Loucy (cell line): Measurements from ENCODE around the gene KANK2.

Source experiments
- H2AFZ ChIP-seq: fragments of 200-600 bp; sonication (generic); 2 replicates; pipeline ENCODE4 v1.6.0; 2016; ENCODE audit warnings: antibody characterized with exemption, mild to moderate bottlenecking, low read length, moderate library complexity
- H3F3A ChIP-seq: fragments of 200-600 bp; 2 replicates; pipeline ENCODE4 v1.6.0; 2016; ENCODE audit warnings: antibody characterized with exemption, low read depth, mild to moderate bottlenecking
- H3K27me3 ChIP-seq: fragments of 200-600 bp; sonication (generic); 2 replicates; pipeline ENCODE4 v1.6.1; 2014; ENCODE audit warnings: low read length, mild to moderate bottlenecking; ENCODE audit not compliant: insufficient read depth, poor library complexity, severe bottlenecking
- H3K36me3 ChIP-seq: fragments of 200-600 bp; sonication (generic); 2 replicates; pipeline ENCODE4 v1.6.1; 2016; ENCODE audit warnings: low read length; ENCODE audit not compliant: insufficient read depth
- H3K4me1 ChIP-seq: fragments of 200-600 bp; sonication (generic); 2 replicates; pipeline ENCODE4 v1.5.1; 2014; ENCODE audit warnings: low read length, mild to moderate bottlenecking; ENCODE audit not compliant: insufficient read depth, poor library complexity, severe bottlenecking
- H3K4me2 ChIP-seq: fragments of 200-600 bp; sonication (generic); 2 replicates; pipeline ENCODE4 v1.6.0; 2014; ENCODE audit warnings: antibody characterized with exemption, low read length, low read depth, mild to moderate bottlenecking; ENCODE audit not compliant: poor library complexity, severe bottlenecking
- H3K4me3 ChIP-seq: fragments of 200-600 bp; sonication (generic); 2 replicates; pipeline ENCODE4 v1.5.1; 2014; ENCODE audit warnings: low read length, mild to moderate bottlenecking, mixed read lengths; ENCODE audit not compliant: poor library complexity, severe bottlenecking
- H3K79me2 ChIP-seq: fragments of 200-600 bp; sonication (generic); 2 replicates; pipeline ENCODE4 v1.6.1; 2014; ENCODE audit warnings: low read length; ENCODE audit not compliant: insufficient read depth
- H3K9ac ChIP-seq: fragments of 200-600 bp; sonication (generic); 2 replicates; pipeline ENCODE4 v1.6.0; 2014; ENCODE audit warnings: mild to moderate bottlenecking, low read depth, low read length, moderate library complexity; ENCODE audit not compliant: poor library complexity, severe bottlenecking
- H3K9me2 ChIP-seq: fragments of 200-600 bp; sonication (generic); replicated peaks from 2 replicates; pipeline ENCODE4 v1.6.1; 2016; ENCODE audit warnings: low read depth, low read length, mixed read lengths
- H3K9me3 ChIP-seq: fragments of 200-600 bp; sonication (generic); 2 replicates; pipeline ENCODE4 v1.6.1; 2014; ENCODE audit warnings: mild to moderate bottlenecking, antibody characterized with exemption, low read length, low read depth; ENCODE audit not compliant: insufficient read depth
- H4K20me1 ChIP-seq: fragments of 200-600 bp; sonication (generic); 2 replicates; pipeline ENCODE4 v1.6.0; 2014; ENCODE audit warnings: antibody characterized with exemption, low read length, mild to moderate bottlenecking; ENCODE audit not compliant: insufficient read depth, poor library complexity, severe bottlenecking
- CTCF ChIP-seq: fragments of 200-600 bp; sonication (generic); conservative IDR thresholded peaks from 2 replicates; pipeline ENCODE4 v1.5.1; 2014; ENCODE audit warnings: mild to moderate bottlenecking, antibody characterized with exemption, low read length
- EZH2phosphoT487 ChIP-seq: fragments of 200-600 bp; IDR thresholded peaks from 2 replicates; pipeline ENCODE4 v1.6.1; 2018; ENCODE audit warnings: antibody characterized with exemption, mild to moderate bottlenecking, moderate library complexity, borderline replicate concordance

Gene KANK2

GRCh38 chr19:11204943-11205349 is 7.6 kb upstream of the KANK2 start:
- H2AFZ ChIP-seq, result no peak overlapping the region
- no peaks in the 10 kb centered on the region for H3K9me2 ChIP-seq
- H3K4me2 ChIP-seq, result no peak overlapping the region
- H3K79me2 ChIP-seq, result no peaks in the 10 kb centered on the region
- H3K4me3 ChIP-seq, result no peak overlapping the region
- no peaks in the 10 kb centered on the region for H3K4me1 ChIP-seq
- TF ChIP-seq EZH2phosphoT487, result no peak
- no peak for TF ChIP-seq CTCF
- no peaks in the 10 kb centered on the region for H3K9me3 ChIP-seq
- no peaks in the 10 kb centered on the region for H3K27me3 ChIP-seq
- no peaks in the 10 kb centered on the region for H3K36me3 ChIP-seq
- no peak overlapping the region for H3K9ac ChIP-seq
- no peaks in the 10 kb centered on the region for H4K20me1 ChIP-seq
- no peaks in the 10 kb centered on the region for H3F3A ChIP-seq

- no peaks in the 10 kb centered on the region for H4K20me1 ChIP-seq
- H3K4me2 ChIP-seq, result no peak overlapping the region
- no peak overlapping the region for H3K4me3 ChIP-seq
- H3K9me2 ChIP-seq, result no peaks in the 10 kb centered on the region
- H3K27me3 ChIP-seq, result no peaks in the 10 kb centered on the region
- no peaks in the 10 kb centered on the region for H3K79me2 ChIP-seq
- no peaks in the 10 kb centered on the region for H3K4me1 ChIP-seq
- H3K9ac ChIP-seq, result no peak overlapping the region
- H2AFZ ChIP-seq, result no peak overlapping the region
- H3F3A ChIP-seq, result no peaks in the 10 kb centered on the region
- H3K9me3 ChIP-seq, result no peaks in the 10 kb centered on the region
- TF ChIP-seq CTCF, result no peak
- no peak for TF ChIP-seq EZH2phosphoT487
- H3K36me3 ChIP-seq, result no peaks in the 10 kb centered on the region
These were observed 6.8 kb upstream of the KANK2 start for GRCh38 chr19:11204076-11204602.

GRCh38 chr19:11203194-11204075 is 6.1 kb upstream of the KANK2 start:
- Histone ChIP-seq H3F3A (no peaks in the 10 kb centered on the region), H3K79me2 (no peaks in the 10 kb centered on the region), H3K27me3 (no peaks in the 10 kb centered on the region), H3K9me2 (no peaks in the 10 kb centered on the region), H4K20me1 (no peaks in the 10 kb centered on the region), H3K36me3 (no peaks in the 10 kb centered on the region), H3K4me3 (no peak overlapping the region), H3K4me1 (no peaks in the 10 kb centered on the region), H3K9me3 (no peaks in the 10 kb centered on the region), H3K4me2 (no peak overlapping the region), H3K9ac (no peak overlapping the region), H2AFZ (no peak overlapping the region)
- TF ChIP-seq CTCF, result peak; percentile 79
- TF ChIP-seq EZH2phosphoT487, result no peak
